NCI-H128 (cell line): ENCODE results near the gene RNF220.

Experiments used
- DNase-seq: peaks from one replicate; lab custom pipeline; 2025; ENCODE audit not compliant: unreplicated experiment; lab: John Stamatoyannopoulos, UW

The RNF220 gene

DNA sequence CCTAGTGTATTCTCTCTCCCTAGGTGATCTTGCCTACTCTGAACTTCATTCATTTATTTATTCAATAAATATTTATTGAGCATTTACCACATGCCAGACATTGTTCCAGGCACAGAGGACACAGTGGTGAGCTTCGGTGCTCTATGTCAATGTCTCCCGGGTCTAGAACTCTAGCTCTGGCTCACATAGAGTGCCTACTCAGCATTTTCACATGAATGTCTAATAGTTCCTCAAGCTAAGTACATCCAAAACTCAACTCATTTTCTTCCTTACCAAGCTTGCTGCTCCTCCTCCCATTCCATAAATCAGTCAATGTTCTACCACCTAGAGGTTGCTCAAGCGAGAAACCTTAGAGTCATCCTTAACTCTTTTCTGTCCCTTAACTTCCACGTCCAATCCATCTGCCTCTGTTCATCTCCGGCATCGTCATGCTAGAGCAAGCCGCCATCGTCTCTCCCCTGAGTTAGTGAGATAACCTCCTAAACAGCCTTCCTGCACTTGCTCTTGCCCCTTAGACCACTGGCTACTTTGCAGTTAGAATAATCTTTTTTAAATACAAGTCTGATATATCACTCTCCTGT, 201.7 kb downstream of the RNF220 start:
- no peak for DNase-seq

DNA sequence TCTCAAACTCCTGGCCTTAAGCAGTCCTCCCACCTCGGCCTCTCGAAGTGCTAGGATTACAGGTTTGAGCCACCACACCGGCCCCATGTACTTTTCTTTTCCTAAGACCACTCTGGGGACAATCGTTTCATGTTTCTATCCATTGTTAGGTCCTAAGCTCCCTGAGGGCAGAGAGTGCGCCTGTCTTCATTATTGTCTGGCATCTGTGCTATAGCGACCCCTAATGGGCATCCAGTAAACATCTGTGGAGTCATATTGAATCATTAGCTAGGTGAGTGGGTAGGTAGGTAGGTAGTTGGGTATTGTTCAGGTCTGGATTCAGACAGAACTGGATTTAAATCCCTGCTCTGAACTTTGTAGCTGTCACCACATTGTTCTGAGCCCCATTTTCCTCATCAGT, 203.1 kb downstream of the RNF220 start:
- no peak for DNase-seq

DNA sequence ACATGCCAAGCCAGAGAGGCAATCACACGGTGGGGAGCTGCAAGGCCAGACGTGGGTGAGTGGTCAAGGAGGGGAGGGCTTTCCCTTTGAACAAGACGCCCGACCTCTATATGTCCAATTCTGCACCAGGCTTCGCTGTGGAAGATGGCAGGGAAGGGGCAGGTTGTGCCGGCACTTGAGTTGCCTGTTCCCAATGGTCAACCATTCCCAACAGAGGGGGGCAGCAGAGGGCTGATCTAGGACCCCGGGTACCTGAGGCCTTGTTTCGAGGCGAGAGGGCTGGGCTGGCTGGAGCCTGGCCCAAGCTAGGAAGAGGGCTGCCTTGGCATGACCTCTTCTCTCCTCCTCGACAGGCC, 204.3 kb downstream of the RNF220 start:
- DNase-seq: no peak

DNA sequence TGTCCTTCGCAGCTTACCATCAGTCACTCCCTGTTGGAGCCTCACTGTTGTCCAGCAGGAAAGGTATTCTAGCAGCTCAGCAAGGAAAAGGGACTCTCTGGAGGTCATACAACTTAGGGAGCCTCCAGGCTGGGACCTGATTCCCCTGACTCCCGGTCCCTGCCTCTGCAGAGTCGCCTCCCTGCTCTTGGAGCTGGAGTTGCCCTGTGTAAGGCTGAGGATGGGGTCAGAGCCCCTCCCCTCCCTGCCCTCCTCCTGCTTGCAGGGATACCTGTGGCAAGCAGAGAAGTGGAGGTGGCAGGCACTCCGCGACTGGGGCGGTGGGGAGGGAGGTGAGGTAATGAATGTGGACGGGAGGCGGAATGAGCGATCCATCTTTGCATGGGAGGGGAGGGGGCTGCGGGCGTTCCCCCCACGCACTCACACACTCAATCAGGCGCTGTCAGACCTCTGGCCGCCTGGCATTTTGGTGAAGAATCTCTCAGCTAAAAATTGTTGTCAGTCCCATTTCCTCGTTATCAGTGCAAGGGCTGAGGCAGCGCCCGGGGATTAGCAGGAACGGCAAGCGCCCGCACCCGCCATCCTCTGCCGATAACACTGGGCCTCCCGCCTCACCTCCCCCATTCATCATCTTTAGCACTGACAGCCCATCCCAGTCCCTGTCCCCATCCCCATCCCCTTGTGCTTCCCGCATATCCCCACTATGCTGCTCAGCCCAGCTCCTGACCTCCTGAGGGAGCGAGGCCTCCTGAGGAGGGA, 204.9 kb downstream of the RNF220 start:
- no peak for DNase-seq

DNA sequence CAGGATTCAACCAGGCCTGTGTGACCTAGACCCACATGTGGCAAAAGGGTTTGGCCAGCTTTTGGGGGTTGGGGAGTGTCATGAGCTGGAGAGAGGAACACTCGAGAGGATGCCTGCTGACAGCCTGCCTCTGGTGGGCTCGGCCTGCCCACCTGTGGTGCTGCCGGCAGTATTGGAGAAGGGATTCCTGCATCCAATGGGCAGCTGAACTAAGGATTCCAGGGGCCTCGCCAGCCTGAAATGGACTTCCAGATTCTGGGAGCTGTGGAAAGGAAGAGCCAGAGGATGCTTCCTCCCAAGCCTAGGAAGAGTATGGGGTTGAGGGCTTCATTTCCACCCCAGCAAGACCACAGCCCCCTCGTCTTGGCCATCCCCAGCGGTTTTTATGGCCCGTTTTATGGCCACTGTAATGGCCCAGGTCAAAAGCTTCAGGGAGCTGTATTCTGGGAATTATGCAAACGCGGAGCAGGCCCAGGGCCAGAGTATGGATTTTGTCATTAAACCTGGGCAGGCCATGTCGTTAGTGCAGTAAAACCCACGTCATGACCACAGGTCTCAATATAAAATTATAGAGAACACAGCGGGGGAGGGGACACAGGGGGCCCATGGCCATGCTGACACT, 205.6 kb downstream of the RNF220 start:
- DNase-seq: no peak

DNA sequence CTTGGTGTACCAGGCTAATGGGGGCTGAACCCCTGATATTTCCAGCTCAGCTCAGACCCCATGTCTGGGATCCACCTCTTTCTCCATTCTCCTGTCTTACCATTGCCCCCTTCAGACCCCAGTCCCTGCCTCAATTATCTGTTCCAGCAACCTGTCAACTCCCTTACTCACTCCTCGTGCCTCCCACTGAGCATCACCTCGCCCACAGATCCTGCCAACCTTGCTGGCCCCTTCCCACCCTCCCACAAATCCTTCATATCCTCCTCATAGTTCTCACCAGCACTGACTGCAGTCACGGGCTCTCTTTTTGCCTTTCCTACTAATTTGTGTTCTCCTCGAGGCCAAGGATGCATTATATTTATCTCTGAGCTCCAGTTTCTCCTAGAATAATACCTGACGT, 206.4 kb downstream of the RNF220 start:
- DNase-seq: no peak

DNA sequence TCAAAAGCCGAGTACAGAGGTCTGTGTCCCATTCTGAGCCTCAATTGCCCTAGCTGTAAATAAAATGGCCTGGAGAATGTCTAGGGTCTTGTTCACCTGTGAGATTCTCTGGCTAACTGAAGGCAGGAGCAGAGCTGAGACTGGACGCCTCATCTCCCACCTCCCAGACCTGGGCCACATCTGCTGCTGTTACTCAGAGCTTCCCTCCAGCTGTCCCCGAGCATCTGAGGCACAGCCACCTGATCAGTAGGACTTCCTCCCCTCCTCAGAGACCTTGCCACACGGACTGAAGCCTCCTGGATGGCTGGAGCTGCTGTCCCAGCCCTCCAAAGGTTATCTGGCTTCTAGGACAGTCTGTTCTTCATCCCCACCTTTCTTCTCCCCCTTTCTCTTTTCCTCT, 206.8 kb downstream of the RNF220 start:
- no peak for DNase-seq

DNA sequence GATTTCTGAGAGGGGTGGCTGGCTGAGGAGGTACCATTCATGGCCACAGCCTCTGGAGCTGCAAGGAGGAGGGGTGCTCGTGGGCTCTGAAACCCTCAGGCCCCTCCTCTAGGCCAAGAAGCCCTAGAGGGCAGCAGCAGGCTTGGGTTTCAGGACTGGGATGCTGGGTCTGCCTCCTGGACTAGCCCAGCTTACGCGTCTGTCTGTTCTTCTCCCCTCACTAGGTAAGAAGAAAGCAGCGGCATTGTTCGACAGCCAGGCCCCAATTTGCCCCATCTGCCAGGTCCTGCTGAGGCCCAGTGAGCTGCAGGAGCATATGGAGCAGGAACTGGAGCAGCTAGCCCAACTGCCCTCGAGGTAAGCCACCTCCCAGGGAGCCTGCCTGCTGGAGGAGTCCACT, 208.9 kb downstream of the RNF220 start:
- no peak for DNase-seq

DNA sequence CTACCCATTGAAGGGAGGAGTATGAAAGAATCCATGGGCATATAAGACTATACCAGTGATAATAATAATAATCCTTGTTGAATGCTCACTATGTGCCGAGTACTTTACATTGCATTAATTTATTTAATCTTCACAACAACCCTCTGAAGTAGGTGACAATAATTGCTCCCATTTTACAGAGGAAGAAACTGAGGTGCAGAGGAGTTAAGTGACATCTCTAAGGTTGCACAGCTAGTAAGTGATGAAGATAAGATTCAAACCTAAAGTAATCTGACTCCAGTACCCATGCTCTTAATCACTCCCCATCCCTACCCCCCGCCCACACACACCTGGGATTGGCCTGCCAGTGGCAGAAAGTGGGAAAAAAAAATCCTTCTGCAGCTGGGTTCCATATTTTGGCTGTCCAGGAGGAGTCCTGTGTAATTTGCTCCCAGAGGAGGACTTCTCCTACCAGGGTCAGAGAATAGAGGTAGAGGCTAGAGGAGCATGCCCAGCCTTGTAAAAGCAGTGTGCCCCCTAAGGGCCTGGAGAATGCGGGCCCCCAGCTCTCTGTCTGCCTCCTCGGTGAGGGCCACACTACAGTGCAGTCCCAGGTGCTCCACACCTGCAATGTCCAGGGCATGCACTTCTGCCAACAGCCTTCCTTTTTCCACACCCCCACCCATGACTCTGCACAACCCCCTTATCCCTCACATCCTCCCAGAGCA, 211.4 kb downstream of the RNF220 start:
- DNase-seq: no peak

DNA sequence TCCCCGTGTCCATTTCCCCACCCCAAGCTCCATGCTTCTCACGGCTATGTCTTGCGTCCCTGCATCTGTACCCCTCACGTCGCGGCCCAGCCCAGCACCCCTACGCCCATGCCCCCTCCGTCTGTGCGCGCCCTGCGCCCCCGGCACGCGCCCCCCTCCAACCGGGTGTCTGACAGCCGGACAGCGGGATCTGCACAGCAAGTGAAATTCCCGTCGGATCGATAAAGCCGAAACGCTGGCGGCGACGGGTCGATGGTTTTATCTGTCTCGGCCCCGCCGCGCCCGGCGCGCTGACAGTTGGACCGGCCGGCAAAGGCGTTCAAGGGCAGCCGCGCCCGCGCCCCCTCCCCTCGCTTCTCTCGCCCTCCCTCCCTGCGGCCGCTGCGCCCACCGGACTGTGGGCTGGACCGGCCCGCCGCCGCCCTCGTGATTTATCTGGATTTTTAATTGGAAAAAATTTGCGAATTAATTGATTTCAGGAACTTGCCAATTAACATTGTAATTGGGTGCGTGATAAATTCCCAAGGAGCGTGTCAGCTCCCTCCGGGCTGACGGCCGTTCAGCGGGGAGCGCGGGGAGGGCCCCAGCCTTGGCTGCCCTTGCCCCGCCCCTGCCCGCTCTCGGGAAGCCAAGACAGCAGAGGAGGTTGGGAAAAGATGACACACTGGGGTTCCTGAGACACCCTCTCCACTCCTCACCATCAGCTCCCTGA, 212.1 kb downstream of the RNF220 start:
- DNase-seq: no peak

DNA sequence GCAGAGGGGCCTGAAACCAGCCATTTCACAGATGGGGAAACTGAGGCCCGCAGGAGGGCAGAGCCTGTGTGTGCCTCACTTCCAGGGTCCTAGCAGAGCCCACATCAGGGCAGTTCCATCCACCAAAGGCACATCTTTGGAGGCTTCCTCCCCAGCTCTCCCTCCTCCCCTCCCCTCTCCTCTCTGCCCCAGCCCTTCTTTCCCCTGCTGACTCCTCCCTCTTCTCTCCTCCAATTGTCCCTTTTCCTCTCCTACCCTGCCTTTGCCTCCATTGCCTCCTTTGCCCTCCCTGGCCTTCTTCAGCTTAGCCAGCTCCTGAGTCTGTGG, 212.6 kb downstream of the RNF220 start:
- DNase-seq: no peak

DNA sequence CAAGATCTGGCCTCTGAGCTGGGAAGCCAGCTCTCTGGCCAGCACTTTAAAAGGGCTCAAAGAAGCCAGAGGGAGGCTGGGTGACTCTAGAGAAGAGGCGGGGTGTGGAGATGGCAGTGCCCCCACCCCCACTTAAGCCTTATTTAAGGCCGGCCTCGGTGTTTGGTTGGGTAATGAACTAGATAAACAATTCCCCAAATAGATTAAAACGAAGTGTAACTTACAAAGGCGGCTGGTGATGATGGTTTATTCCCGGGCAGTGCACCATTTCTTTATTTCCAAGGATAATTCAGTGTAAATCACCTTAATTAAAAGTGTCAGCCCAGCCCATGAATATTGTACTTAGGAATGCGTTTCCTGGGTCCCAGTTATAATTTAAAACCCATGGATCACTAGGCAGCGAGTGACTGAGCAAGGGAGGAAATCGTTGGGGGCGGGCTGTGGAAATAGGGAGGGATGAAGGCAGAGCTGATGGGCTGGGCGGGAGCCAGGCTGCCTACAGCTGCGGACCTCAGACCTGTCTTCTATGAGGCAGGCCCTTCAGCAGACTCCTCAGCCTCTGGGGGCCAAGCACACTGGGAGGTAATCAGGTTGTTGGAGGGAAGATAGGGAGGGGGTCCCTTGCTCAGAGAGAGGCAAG, 214.3 kb downstream of the RNF220 start:
- no peak for DNase-seq

DNA sequence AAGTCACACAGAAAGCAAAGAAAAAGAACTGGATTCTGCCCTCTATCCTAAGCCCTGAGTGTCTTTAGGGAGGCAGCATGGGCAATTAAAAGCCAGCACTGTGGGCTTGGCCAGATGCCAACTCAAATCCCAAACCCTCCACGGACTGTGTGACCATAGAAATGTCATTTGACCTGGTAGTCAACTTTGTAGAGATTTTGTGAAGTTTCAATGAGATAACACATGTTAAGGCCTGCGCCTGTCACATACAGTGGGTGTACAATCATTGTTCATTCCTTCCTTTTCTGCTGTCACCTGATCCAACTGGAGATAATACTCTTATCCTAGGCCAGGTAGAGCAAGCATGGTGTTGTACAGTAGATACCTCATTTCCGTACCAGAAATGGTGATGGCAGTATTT, 215.0 kb downstream of the RNF220 start:
- no peak for DNase-seq

DNA sequence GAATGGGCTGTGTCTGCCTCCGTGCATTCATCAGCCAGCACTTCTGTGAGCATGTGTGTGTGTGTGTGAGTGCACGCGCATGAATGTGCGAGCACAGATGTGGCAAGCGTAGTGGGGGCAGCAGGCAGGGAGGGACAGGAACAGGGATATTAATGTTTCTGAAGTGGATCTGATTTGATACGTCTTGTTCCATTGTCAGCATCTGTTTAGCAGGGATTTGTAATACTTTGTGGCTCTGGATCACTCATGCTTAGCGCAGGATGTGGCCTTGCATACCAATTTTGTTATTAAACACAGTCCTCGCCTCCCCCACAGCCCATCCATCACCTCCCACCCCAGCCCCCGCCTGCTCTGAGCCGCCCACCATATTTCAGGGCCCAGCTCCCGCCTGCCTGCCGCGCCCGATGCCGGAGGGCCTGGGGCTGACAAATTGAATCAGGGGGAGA, 216.8 kb downstream of the RNF220 start:
- no peak for DNase-seq

DNA sequence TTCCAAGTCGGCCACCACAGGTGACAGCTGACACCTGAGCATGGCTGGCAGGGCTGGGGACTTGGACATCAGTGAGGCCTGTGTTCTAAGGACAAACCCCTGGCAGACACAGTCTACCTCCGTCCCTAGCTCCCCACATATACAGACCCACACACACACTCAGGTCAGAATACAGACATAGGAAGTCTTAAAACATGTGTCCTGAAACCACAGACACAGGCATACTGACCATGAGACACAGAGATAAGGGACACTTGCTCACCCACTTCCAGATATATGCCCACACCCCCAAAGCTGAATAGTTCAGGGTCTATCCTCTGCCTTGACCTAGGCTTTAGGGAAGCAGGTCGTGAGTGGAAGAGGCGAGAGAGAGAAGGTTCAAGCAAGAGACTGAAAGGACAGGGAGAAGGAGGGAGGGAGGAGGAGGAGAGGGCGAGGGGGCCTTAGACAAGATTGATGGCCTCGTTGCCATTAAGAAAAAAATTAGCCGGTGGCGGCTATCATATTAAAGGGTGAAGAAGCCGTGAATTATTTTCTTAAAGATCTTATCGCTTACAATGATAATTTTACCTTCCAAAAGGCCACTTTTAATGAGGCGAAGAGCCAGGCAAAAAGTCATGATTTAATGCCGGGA, 219.3 kb downstream of the RNF220 start:
- DNase-seq: no peak

DNA sequence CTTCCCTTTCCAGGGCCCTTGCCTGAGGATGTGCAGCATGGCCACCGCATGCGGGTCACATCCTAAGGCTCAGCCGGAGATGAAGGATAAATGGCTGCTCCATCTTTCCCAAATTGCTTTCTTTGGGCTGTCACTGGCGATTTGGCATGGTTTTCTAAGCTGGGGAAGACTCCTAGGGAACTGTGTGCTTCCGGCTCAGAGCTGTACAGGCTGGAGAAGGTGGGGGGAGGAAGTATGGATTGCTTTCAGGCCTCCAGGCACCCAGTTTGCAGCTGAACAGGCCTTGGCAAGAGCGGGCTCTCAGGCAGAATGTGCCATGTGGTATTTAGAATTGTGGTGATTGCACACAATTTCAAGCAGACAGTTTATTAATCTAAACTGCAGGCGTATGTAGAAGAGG, 220.3 kb downstream of the RNF220 start:
- no peak for DNase-seq

DNA sequence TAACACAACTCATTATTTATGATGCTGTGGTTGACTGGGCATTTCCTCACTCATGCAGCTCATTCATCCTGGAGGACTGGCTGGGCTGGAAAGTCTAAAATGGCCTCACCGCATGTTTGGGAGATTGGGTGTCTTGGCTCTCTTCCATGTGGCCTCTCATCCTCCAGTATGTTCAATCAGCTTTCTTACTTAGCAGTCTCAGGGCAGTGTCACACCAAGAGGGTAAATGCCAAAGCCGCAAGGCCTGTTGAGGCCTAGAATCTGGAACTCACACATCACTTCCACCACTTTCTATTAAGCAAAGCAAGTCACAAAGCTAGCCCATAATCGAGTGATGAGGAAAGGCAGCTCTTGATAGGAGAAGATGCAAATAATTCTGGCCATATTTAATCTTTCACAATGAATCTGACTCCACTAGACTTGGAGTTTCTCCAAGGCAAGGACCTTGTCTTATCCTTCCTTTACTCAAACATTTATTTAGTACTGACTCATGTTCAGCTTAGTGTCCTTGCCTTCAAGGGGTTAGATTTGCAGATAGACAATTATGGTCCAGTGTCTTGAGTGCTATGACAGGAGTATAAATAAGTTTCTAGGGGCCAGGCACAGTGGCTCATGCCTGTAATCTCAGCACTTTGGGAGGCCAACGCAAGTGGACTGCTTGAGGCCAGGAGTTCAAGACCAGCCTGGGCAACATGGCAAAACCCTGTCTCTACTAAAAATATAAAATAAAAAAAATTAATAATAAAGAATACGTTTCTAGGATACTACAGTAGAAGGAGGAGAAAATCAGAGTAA, 224.1 kb downstream of the RNF220 start:
- no peak for DNase-seq

DNA sequence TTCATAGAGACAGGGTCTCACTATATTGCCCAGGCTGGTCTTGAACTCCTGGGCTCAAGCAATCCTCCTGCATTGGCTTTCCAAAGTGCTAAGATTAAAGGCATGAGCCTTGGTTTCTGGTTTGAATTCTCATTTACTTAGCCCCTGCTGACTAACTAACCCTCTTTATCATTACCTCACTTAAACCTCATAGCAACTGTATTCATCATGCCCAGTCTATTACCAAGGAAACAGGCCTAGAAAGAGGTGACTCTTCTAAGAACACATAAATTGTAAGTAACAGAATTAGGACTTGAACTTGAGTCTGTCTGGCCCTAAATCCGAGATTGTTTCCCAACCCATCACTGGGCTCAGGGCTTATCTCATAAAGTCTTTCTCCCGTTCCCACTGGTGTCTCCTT, 225.1 kb downstream of the RNF220 start:
- no peak for DNase-seq

DNA sequence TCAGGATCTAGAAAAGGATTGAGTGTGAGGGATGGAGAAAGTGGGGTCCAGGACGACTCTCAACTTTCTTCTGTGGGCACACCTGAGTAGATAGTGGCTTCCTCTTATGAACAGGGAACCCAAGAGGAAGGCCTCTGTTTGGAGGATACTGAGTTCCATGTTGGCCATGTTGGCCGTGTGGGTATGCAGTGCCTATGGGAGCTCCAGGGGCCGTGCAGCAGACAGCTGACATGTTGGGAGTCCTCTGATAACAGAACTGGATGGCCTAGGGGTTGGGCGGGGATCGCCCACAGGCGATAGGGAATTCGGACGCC, 226.2 kb downstream of the RNF220 start:
- no peak for DNase-seq
